Measurements from ENCODE around the gene RCVRN. TPM values are rescaled to one million over a fixed set of nuclear protein-coding genes. Genes with fewer than 3 reads are reported as not detected.

The RCVRN gene
- total and polyA plus RNA-seq, 12 donors, result 0.13 to 0.91 (median 0.47) TPM; not detected in 8

DNA sequence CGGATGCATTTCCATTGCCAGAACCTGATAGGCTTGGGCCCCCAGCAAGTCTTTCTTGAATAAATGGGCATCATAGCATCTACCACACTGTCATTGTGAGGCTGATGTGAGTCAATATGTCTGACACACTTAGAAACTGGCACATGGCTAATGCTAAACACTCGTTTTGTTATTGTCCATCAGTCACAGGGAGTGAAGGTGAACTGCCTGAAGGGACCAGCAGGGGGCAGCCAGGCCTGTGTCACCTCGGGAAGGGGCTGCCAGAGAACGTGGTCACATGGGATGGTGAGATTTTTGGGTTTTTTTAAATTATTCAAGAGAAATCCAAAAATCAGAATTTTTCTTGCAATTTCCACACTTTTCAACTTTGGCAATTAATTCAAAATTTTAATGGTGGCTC is 831 bp upstream of the RCVRN start:
- H3K27me3 ChIP-seq, result no peaks in the 10 kb centered on the region
- 13 to 23% (median 16%) methylated on average over 4 of the region's 4 CpGs for WGBS, 4 donors
- H3K4me3 ChIP-seq, result no peak overlapping the region

DNA sequence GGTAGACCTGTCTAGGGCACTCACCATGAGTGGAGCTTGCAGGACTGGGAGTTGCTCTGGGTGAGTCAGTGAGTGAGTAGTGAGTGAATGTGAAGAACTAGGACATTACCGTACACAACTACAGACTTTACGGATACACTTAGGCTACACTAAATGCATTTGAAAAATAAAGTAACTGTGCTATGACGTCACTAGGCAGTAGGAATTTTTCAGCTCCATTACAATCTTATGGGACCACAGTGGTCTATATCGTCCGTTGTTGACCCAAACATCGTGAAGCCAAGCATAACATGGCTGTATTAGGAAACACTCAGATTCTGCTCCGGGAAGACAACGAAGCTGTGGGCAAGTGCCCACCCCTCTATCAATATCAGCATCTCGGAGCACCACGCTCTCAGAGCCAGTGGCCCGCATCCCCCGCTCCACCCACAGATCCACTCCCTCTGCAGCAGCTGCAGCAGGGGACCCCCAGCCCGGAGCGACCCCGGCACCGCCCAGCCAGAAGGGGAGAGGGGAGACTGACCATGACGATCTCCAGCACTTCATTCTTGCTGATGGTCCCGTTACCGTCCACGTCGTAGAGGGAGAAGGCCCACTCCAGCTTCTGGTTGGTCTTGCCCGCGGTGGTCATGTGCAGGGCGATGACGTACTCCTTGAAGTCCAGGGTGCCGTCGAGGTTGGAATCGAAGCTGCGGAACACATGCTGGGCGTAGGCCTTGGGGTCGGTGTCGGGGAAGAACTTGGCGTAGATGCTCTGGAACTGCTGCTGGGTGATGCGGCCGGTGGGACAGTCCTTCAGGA is 594 bp downstream of the RCVRN start:
- H3K27me3 ChIP-seq, result no peaks in the 10 kb centered on the region
- H3K4me3 ChIP-seq, result no peak overlapping the region
- peaks cover 0 to 6% of the 10 kb centered on the region in 2 donors for H3K4me1 ChIP-seq (replicated peaks in 1 of 2)
- intact Hi-C loops (cut with DNase I), result no loop called here
- DNase-seq, result no peak
- H3K36me3 ChIP-seq (replicated peaks in 1 of 2), result no peaks in the 10 kb centered on the region
- no peaks in the 10 kb centered on the region for H3K9me3 ChIP-seq (replicated peaks in 1 of 3)
- H3K27ac ChIP-seq, result no peak overlapping the region
- no peak for TF ChIP-seq POLR2A (IDR thresholded peaks at IDR 0.05)
- TF ChIP-seq, protein P1, sequence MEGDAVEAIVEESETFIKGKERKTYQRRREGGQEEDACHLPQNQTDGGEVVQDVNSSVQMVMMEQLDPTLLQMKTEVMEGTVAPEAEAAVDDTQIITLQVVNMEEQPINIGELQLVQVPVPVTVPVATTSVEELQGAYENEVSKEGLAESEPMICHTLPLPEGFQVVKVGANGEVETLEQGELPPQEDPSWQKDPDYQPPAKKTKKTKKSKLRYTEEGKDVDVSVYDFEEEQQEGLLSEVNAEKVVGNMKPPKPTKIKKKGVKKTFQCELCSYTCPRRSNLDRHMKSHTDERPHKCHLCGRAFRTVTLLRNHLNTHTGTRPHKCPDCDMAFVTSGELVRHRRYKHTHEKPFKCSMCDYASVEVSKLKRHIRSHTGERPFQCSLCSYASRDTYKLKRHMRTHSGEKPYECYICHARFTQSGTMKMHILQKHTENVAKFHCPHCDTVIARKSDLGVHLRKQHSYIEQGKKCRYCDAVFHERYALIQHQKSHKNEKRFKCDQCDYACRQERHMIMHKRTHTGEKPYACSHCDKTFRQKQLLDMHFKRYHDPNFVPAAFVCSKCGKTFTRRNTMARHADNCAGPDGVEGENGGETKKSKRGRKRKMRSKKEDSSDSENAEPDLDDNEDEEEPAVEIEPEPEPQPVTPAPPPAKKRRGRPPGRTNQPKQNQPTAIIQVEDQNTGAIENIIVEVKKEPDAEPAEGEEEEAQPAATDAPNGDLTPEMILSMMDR (IDR thresholded peaks at IDR 0.05), result no peak
- 92 to 95% (median 92%) methylated on average over 22 to 35 of the region's 35 CpGs for WGBS, 4 donors

More for the DNA sequence above, 831 bp upstream of the RCVRN start:
- no peaks in the 10 kb centered on the region for H3K4me1 ChIP-seq (replicated peaks in 1 of 2)
- intact Hi-C loops (cut with DNase I), result no loop called here
- no peak for TF ChIP-seq POLR2A (IDR thresholded peaks at IDR 0.05)
- TF ChIP-seq, protein P1 (IDR thresholded peaks at IDR 0.05), result peak in 5 of 6 experiments; percentile 15 to 41 (median 37)
- no peaks in the 10 kb centered on the region for H3K36me3 ChIP-seq (replicated peaks in 1 of 2)
- H3K9me3 ChIP-seq (replicated peaks in 1 of 3), result no peaks in the 10 kb centered on the region
- peak in 1 of 7 donors; percentile 38 for DNase-seq
- no peak overlapping the region for H3K27ac ChIP-seq

DNA sequence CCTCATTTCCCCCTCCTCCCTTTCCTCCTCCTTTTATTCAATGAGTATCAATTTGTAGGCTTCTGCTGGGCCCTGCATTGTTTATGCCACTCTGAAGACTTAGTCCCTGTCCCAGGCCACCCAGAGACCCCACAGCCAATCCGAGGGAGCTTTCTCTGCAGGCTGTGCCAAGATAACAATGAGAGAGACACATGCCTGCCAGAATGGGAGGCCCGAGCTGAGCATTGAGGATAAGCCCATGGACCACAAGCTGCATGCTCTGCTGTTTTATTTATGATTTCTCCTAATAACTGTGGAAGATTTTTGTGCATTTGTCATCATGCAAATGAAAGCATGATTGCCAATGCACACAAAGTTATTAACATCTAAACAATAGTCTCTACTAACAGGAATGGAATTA is 3.0 kb downstream of the RCVRN start:
- 30 to 54% (median 33%) methylated on average over 2 of the region's 2 CpGs for WGBS, 4 donors
- H3K36me3 ChIP-seq (replicated peaks in 1 of 2), result no peaks in the 10 kb centered on the region
- DNase-seq, result no peak
- no peaks in the 10 kb centered on the region for H3K27me3 ChIP-seq
- H3K4me1 ChIP-seq (replicated peaks in 1 of 2), result peaks cover 0 to 6% of the 10 kb centered on the region in 2 donors
- no peak overlapping the region for H3K4me3 ChIP-seq
- H3K27ac ChIP-seq, result no peak overlapping the region
- no peak for TF ChIP-seq POLR2A (IDR thresholded peaks at IDR 0.05)
- TF ChIP-seq, protein P1 (IDR thresholded peaks at IDR 0.05), result no peak
- no peaks in the 10 kb centered on the region for H3K9me3 ChIP-seq (replicated peaks in 1 of 3)
- intact Hi-C loops (cut with DNase I), result no loop called here

DNA sequence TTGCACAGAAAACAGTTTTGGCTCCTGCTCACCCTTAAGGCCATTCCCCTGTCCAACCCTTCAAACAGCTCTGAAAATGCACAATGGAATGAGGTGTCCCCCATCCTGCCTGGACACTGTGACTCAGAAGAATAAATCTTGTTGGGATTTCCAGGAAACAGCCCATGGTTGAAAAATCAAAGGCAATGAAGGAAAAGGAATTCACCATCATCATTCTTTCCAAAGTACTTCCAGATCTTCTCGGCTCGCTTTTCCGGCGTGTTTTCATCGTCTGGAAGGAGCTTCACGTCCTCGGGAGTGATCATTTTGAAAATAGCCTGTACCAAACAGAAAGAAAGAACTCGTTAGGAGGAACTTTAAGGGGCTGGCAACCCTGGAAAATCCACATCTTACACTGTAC is 4.3 kb downstream of the RCVRN start:
- H3K4me3 ChIP-seq, result no peak overlapping the region
- H3K36me3 ChIP-seq (replicated peaks in 1 of 2), result no peaks in the 10 kb centered on the region
- H3K27ac ChIP-seq, result peak overlapping the region in 2 of 5 donors; percentile 38 to 58
- DNase-seq, result no peak
- intact Hi-C loops (cut with DNase I), result no loop called here
- H3K4me1 ChIP-seq (replicated peaks in 1 of 2), result peaks cover 0 to 6% of the 10 kb centered on the region in 2 donors
- no peak for TF ChIP-seq POLR2A (IDR thresholded peaks at IDR 0.05)
- TF ChIP-seq, protein P1 (IDR thresholded peaks at IDR 0.05), result no peak
- no peaks in the 10 kb centered on the region for H3K27me3 ChIP-seq
- 33 to 51% (median 39%) methylated on average over 8 of the region's 8 CpGs for WGBS, 4 donors
- H3K9me3 ChIP-seq (replicated peaks in 1 of 3), result no peaks in the 10 kb centered on the region

Measured in adrenal gland (tissue), 12 donors.